Calu3 (cell line): Measurements from ENCODE around the gene PAX5. TPM values are rescaled to one million over a fixed set of nuclear protein-coding genes. Genes with fewer than 3 reads are reported as not detected.

Source experiments
- BruUV-seq: library from RNA; stranded (reverse); fragments of 400-500 nt; replicated peaks from 2 replicates; lab custom pipeline; 2021; lab: Mats Ljungman, UMichigan
- CTCF ChIA-PET: fragments of 300-600 bp; sonication (Branson Sonifier 250); formaldehyde crosslinking; loops from one replicate; lab custom pipeline; 2022; ENCODE audit warnings: antibody characterized with exemption; lab: Charles Lee
- DNase-seq: peaks from one replicate; pipeline ENCODE4 v3.0.0; 2022
- H3K27ac Mint-ChIP-seq: one replicate; pipeline ENCODE4 v1.8.0; 2022; ENCODE audit warnings: mixed read lengths; ENCODE audit not compliant: unreplicated experiment
- H3K27me3 Mint-ChIP-seq: one replicate; pipeline ENCODE4 v1.8.0; 2022; ENCODE audit warnings: mixed read lengths; ENCODE audit not compliant: unreplicated experiment
- H3K36me3 Mint-ChIP-seq: one replicate; pipeline ENCODE4 v1.8.0; 2022; ENCODE audit warnings: mild to moderate bottlenecking, moderate library complexity, mixed read lengths; ENCODE audit not compliant: insufficient read depth, unreplicated experiment
- H3K4me1 Mint-ChIP-seq: one replicate; pipeline ENCODE4 v1.8.0; 2022; ENCODE audit warnings: mild to moderate bottlenecking, low read depth, mixed read lengths; ENCODE audit not compliant: unreplicated experiment
- H3K4me3 Mint-ChIP-seq: one replicate; pipeline ENCODE4 v1.8.0; 2022; ENCODE audit warnings: mild to moderate bottlenecking, low read depth, moderate library complexity, mixed read lengths; ENCODE audit not compliant: unreplicated experiment
- H3K9me3 Mint-ChIP-seq: one replicate; pipeline ENCODE4 v1.8.0; 2022; ENCODE audit warnings: low read depth, mixed read lengths; ENCODE audit not compliant: unreplicated experiment
- intact Hi-C: fragments of 100-400 bp; cut with micrococcal nuclease; formaldehyde crosslinking; loops from one replicate; pipeline ENCODE4 v1.10.0; 2022; ENCODE audit not compliant: unreplicated experiment
- total RNA-seq: library from RNA; stranded (reverse); gene quantifications from 2 replicates; pipeline ENCODE4 v1.2.3, GENCODE V29; 2022
- TF ChIP-seq, protein P1 (sequence below): fragments of 200-600 bp; IDR thresholded peaks from one replicate; pipeline ENCODE4 v1.8.0; 2022; ENCODE audit warnings: antibody characterized with exemption; ENCODE audit not compliant: unreplicated experiment

The PAX5 gene
- total RNA-seq, 1 experiment from 2014 or later = not detected

DNA sequence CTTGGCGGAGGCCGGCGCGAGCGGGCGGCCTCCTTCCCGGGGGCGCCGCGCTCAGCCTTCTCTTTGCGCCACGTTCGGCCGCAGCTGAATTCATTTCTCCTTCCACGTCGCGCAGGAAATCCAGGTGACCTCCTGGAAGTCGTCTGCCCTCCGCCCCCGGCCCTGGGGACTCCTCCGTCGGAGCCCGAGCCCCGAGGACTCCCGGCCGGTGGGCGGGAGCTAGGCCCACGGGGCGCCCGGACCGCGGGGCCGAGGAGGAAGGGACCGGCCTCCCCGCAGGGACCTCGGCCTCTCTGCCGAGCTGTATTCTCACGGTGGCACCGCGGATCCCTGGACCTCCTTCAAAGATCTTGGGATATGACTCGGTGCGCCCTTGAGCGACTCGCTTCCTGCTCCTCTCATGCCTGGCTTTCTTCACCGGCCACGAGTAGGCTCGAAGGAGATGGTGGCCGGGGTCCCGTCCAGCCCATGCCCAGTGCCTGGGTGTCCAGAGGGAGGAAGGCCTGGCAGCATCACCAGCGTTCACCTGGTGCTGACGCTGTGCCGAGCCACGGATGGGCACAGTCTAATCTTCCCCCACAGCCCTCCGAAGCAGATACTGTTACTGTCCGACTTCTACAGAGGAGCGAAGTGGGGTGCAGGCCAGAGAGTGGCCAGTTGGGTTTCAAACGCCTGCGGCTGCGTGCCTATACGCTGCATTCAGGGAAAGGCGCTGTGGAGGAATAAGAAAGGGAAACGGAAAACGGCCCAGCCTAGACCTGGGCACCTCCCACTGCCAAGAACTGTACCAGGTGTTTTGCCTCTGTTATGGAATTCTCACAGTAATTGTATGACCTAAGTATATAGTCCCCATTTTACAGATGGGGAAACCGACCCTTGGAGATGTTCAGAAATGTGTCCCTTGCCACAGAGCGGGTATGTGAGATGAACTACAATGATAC lies 47.3 kb downstream of the PAX5 start:
- DNase-seq = no peak
- intact Hi-C loops = no loop called here
- CTCF ChIA-PET = no interaction called here
- H3K36me3 Mint-ChIP-seq = no peaks in the 10 kb centered on the region
- no peak overlapping the region for H3K4me3 Mint-ChIP-seq
- no peaks in the 10 kb centered on the region for H3K9me3 Mint-ChIP-seq
- no TSS peak for BruUV-seq
- no peak overlapping the region for H3K27ac Mint-ChIP-seq
- no peaks in the 10 kb centered on the region for H3K4me1 Mint-ChIP-seq
- TF ChIP-seq, protein P1, sequence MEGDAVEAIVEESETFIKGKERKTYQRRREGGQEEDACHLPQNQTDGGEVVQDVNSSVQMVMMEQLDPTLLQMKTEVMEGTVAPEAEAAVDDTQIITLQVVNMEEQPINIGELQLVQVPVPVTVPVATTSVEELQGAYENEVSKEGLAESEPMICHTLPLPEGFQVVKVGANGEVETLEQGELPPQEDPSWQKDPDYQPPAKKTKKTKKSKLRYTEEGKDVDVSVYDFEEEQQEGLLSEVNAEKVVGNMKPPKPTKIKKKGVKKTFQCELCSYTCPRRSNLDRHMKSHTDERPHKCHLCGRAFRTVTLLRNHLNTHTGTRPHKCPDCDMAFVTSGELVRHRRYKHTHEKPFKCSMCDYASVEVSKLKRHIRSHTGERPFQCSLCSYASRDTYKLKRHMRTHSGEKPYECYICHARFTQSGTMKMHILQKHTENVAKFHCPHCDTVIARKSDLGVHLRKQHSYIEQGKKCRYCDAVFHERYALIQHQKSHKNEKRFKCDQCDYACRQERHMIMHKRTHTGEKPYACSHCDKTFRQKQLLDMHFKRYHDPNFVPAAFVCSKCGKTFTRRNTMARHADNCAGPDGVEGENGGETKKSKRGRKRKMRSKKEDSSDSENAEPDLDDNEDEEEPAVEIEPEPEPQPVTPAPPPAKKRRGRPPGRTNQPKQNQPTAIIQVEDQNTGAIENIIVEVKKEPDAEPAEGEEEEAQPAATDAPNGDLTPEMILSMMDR = no peak
- H3K27me3 Mint-ChIP-seq = peaks cover 58% of the 10 kb centered on the region

DNA sequence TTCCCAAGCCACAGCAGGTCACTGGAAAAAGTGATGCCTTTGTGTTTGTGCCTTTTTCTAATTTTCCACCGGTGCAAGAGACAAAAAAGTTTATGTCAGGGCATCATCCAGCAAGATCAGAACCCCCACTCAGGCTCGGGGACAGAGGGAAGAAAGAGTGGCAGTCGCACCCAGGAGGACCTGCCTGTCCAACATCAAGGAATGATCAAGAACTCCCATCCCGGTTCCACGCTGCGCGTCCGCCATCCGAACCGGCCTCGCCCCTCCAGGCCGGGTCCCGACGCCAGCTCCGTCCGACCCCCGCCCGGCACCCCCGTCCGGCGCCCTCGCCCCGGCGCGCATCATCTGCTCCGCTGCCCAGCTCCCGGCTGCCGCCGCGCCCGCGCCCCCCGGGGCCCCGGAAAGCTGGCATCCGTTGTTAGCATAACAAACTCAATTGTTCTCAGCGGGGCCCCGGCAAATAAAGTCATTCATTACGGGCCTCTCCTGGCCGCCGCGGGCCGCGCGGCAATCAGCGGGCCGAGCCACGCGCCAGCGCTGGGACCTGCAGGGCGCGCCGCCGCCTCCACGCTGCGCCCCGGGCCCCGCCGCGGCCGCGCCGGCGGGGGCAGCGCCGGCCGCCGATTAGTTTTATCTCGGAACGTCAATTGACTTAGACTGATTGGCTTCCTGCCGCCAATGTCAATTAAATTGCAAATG lies 48.1 kb downstream of the PAX5 start:
- H3K4me1 Mint-ChIP-seq = no peaks in the 10 kb centered on the region
- CTCF ChIA-PET = no interaction called here
- peaks cover 52% of the 10 kb centered on the region for H3K27me3 Mint-ChIP-seq
- DNase-seq = no peak
- TF ChIP-seq, protein P1 = no peak
- BruUV-seq = no TSS peak
- no peaks in the 10 kb centered on the region for H3K36me3 Mint-ChIP-seq
- intact Hi-C loops = no loop called here
- H3K4me3 Mint-ChIP-seq = no peak overlapping the region
- H3K9me3 Mint-ChIP-seq = no peaks in the 10 kb centered on the region
- no peak overlapping the region for H3K27ac Mint-ChIP-seq

DNA sequence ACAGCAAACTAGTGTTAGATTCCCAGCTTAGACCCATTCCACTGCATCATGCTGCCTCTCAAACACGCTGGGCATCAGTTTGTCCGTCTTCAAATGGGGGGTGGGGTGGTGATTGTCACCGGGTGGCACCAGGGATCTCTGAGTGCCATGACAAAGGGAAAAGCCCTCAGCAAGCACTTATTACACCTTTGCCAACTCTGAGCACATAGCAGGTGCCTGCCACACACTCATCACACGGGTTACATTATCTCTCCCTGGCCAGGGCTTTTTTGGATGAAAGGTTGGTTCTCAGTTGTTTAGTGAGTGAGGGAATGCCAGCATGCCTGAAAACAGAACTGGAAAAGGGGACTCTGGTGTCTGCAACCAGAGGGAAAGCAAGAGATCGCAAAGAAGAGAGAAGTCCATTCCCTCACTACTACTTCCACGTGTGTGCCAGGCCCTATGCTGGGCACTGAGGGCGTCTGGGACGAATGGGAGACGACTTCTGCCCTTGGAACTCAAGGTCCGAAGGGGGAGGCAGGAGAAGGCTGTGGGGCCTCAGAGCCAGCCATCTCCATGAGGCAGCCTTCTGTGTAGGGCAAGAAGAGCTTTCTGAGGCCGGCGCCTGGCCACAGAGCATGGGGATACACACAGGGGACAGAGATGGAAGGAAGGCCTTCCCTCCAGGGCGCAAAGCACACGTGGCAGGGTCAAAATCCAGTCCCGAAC lies 48.9 kb downstream of the PAX5 start:
- intact Hi-C loops = no loop called here
- Mint-ChIP-seq H3K4me3 (no peak overlapping the region), H3K9me3 (no peaks in the 10 kb centered on the region), H3K27me3 (peaks cover 46% of the 10 kb centered on the region), H3K36me3 (no peaks in the 10 kb centered on the region), H3K4me1 (no peaks in the 10 kb centered on the region), H3K27ac (no peak overlapping the region)
- TF ChIP-seq, protein P1 = no peak
- BruUV-seq = no TSS peak
- no peak for DNase-seq
- CTCF ChIA-PET = no interaction called here

DNA sequence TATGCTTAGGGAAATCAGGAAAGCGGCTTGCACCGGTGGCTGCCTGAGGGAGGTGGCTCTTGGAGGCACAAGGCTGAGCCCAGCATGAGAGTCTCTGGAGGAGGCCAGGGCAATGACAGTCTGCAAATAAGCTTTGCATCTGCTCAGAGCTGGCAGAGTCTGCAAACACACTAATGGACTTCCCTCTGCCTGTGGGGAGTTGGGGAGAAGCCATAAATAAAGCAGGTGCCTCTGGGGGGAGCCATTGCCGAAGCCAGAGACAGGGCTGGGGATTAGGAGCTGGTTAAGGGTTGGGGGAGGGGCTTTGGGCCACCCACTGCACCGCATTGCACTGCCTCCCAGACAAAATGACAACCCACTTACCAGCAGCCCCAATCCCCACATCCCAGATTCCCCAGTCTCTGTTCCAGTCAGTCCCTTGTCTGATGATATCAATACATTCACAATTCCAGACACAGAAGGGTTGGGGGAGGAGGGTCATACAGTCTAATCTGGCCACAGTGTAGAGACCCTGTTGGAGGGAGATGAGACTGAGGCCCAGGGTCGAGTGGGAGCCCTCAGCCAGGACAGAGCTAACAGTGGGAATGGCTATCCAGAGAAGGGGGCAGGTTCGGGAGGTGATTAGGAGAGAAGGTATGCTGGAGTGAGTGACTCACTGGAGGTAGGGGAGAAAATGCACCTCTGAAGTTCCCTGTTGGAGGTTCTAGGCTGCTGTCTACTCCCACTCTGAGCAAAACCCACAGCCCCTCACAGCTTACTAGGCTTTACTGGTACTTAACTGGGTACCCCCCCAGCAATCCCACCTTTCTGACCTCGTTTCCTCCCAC lies 53.7 kb downstream of the PAX5 start:
- no peaks in the 10 kb centered on the region for H3K9me3 Mint-ChIP-seq

More for the DNA sequence above, 53.7 kb downstream of the PAX5 start:
- intact Hi-C loops = no loop called here
- CTCF ChIA-PET = no interaction called here
- Mint-ChIP-seq H3K27ac (no peak overlapping the region), H3K4me1 (no peaks in the 10 kb centered on the region), H3K4me3 (no peak overlapping the region), H3K36me3 (no peaks in the 10 kb centered on the region), H3K27me3 (peaks cover 19% of the 10 kb centered on the region)
- BruUV-seq = no TSS peak
- DNase-seq = no peak
- TF ChIP-seq, protein P1 = no peak
